HEK293 (cell line): ENCODE measurements around the gene TRIM28.

ENCODE experiments used
- CTCF ChIA-PET: fragments of 350-600 bp; formaldehyde crosslinking; extraction: SDS; loops from one replicate; lab custom pipeline; 2021; ENCODE audit warnings: antibody characterized with exemption; lab: Yijun Ruan, JAX
- POLR2A ChIA-PET: fragments of 300-600 bp; formaldehyde crosslinking; extraction: SDS; loops from one replicate; lab custom pipeline; 2020; ENCODE audit warnings: antibody characterized with exemption, inconsistent platforms; lab: Yijun Ruan, JAX
- H3K27ac ChIP-seq: fragments of 200-500 bp; sonication (Bioruptor generic); 2 replicates; pipeline ENCODE4 v1.5.1; 2014; ENCODE audit warnings: low read depth, low read length, control low read depth, inconsistent platforms; ENCODE audit errors: extremely low read depth
- H3K36me3 ChIP-seq, 2 experiments: fragments of 200-500 bp in 1 of 2; sonication (Bioruptor generic) in 1 of 2; 1 replicate in 1 of 2; 2 replicates in 1 of 2; pipeline ENCODE4 v1.5.1; 2014 to 2017; ENCODE audit warnings: inconsistent platforms in 2 of 2, low read length in 2 of 2; ENCODE audit not compliant: control insufficient read depth in 2 of 2, insufficient read depth in 1 of 2
- H3K4me1 ChIP-seq: fragments of 200-500 bp; sonication (Bioruptor generic); 2 replicates; pipeline ENCODE4 v1.5.1; 2014; ENCODE audit warnings: mild to moderate bottlenecking, low read length, inconsistent platforms; ENCODE audit not compliant: control insufficient read depth, insufficient read depth
- H3K4me3 ChIP-seq: 2 replicates; pipeline ENCODE4 v1.5.1; 2011; ENCODE audit warnings: low read depth, mild to moderate bottlenecking, control low read depth, low read length, moderate library complexity
- H3K9me3 ChIP-seq: fragments of 200-500 bp; sonication (Bioruptor generic); 2 replicates; pipeline ENCODE4 v1.5.1; 2014; ENCODE audit warnings: low read depth, low read length, inconsistent platforms; ENCODE audit not compliant: control insufficient read depth, insufficient read depth
- PRDM1 ChIP-seq: fragments of 450-650 bp; formaldehyde crosslinking; IDR thresholded peaks from 2 replicates; pipeline ENCODE4; 2016; ENCODE audit warnings: missing biosample characterization, missing genetic modification characterization
- SALL2 ChIP-seq: fragments of 450-650 bp; formaldehyde crosslinking; IDR thresholded peaks from 2 replicates; pipeline ENCODE4 v1.5.0; 2017; ENCODE audit warnings: missing biosample characterization, mild to moderate bottlenecking, missing genetic modification characterization, borderline replicate concordance
- YY1 ChIP-seq: fragments of 450-650 bp; formaldehyde crosslinking; IDR thresholded peaks from 2 replicates; pipeline ENCODE4 v1.5.1; 2018; ENCODE audit warnings: missing biosample characterization, missing genetic modification characterization
- ZBTB6 ChIP-seq: fragments of 450-650 bp; formaldehyde crosslinking; IDR thresholded peaks from 2 replicates; pipeline ENCODE4 v1.5.1; 2017; ENCODE audit warnings: missing biosample characterization, missing genetic modification characterization
- ZBTB8A ChIP-seq: fragments of 450-650 bp; formaldehyde crosslinking; IDR thresholded peaks from 2 replicates; pipeline ENCODE4 v1.5.1; 2016; ENCODE audit warnings: missing biosample characterization, missing genetic modification characterization
- ZNF16 ChIP-seq: fragments of 450-650 bp; formaldehyde crosslinking; IDR thresholded peaks from 2 replicates; pipeline ENCODE4 v1.5.1; 2016; ENCODE audit warnings: low read depth, missing biosample characterization, missing genetic modification characterization
- ZNF174 ChIP-seq: fragments of 450-650 bp; formaldehyde crosslinking; IDR thresholded peaks from 2 replicates; pipeline ENCODE4 v1.5.0; 2017; ENCODE audit warnings: missing biosample characterization, mild to moderate bottlenecking, missing genetic modification characterization
- ZNF19 ChIP-seq: fragments of 450-650 bp; formaldehyde crosslinking; IDR thresholded peaks from 2 replicates; pipeline ENCODE4; 2016; ENCODE audit warnings: missing biosample characterization, missing genetic modification characterization, low read depth
- ZNF24 ChIP-seq: fragments of 450-650 bp; formaldehyde crosslinking; IDR thresholded peaks from 2 replicates; pipeline ENCODE4 v1.5.1; 2016; ENCODE audit warnings: missing biosample characterization, missing genetic modification characterization
- ZNF274 ChIP-seq, 2 experiments: fragments of 200-500 bp in 1 of 2; fragments of 450-650 bp in 1 of 2; sonication (Bioruptor generic) in 1 of 2; formaldehyde crosslinking in 1 of 2; IDR thresholded peaks; 2 replicates each; pipeline versions ENCODE4 v1.5.1 to v1.6.1; 2014 to 2016; ENCODE audit warnings: borderline replicate concordance in 1 of 2, inconsistent platforms in 1 of 2, low read length in 1 of 2, missing biosample characterization in 1 of 2, missing genetic modification characterization in 1 of 2
- ZNF280C ChIP-seq: fragments of 450-650 bp; formaldehyde crosslinking; IDR thresholded peaks from 2 replicates; pipeline ENCODE4 v1.5.1; 2016; ENCODE audit warnings: missing biosample characterization, missing genetic modification characterization
- ZNF416 ChIP-seq: fragments of 450-650 bp; formaldehyde crosslinking; IDR thresholded peaks from 2 replicates; pipeline ENCODE4 v1.5.1; 2016; ENCODE audit warnings: missing biosample characterization, missing genetic modification characterization
- ZNF510 ChIP-seq: fragments of 450-650 bp; formaldehyde crosslinking; IDR thresholded peaks from 2 replicates; pipeline ENCODE4 v1.5.1; 2018; ENCODE audit warnings: mild to moderate bottlenecking, missing genetic modification characterization, missing biosample characterization; ENCODE audit not compliant: insufficient replicate concordance
- ZNF629 ChIP-seq: fragments of 450-650 bp; formaldehyde crosslinking; IDR thresholded peaks from 2 replicates; pipeline ENCODE4 v1.5.1; 2017; ENCODE audit warnings: missing biosample characterization, missing genetic modification characterization
- ZNF776 ChIP-seq: fragments of 450-650 bp; formaldehyde crosslinking; IDR thresholded peaks from 2 replicates; pipeline ENCODE4 v1.5.0; 2017; ENCODE audit warnings: missing biosample characterization, missing genetic modification characterization, borderline replicate concordance
- ZNF777 ChIP-seq: fragments of 450-650 bp; formaldehyde crosslinking; IDR thresholded peaks from 2 replicates; pipeline ENCODE4 v1.5.1; 2017; ENCODE audit warnings: missing biosample characterization, missing genetic modification characterization, borderline replicate concordance
- ZSCAN23 ChIP-seq: fragments of 450-650 bp; formaldehyde crosslinking; IDR thresholded peaks from 2 replicates; pipeline ENCODE4 v1.5.1; 2016; ENCODE audit warnings: missing biosample characterization, missing genetic modification characterization
- TF ChIP-seq, protein P1 (sequence below): fragments of 450-650 bp; formaldehyde crosslinking; conservative IDR thresholded peaks from 2 replicates; pipeline ENCODE4 v1.5.1; 2016; ENCODE audit warnings: low read depth, missing biosample characterization, missing genetic modification characterization
- TF ChIP-seq, protein P2 (sequence below): fragments of 450-650 bp; formaldehyde crosslinking; IDR thresholded peaks from 2 replicates; pipeline ENCODE4 v1.5.1; 2016; ENCODE audit warnings: missing biosample characterization, missing genetic modification characterization
- TF ChIP-seq, protein P3 (sequence below): fragments of 450-650 bp; formaldehyde crosslinking; IDR thresholded peaks from 2 replicates; pipeline ENCODE4 v1.5.1; 2016; ENCODE audit warnings: missing biosample characterization, missing genetic modification characterization

The TRIM28 gene

GRCh38 chr19:58550362-58551122 is 6.7 kb downstream of the TRIM28 start:
- TF ChIP-seq, protein P1, sequence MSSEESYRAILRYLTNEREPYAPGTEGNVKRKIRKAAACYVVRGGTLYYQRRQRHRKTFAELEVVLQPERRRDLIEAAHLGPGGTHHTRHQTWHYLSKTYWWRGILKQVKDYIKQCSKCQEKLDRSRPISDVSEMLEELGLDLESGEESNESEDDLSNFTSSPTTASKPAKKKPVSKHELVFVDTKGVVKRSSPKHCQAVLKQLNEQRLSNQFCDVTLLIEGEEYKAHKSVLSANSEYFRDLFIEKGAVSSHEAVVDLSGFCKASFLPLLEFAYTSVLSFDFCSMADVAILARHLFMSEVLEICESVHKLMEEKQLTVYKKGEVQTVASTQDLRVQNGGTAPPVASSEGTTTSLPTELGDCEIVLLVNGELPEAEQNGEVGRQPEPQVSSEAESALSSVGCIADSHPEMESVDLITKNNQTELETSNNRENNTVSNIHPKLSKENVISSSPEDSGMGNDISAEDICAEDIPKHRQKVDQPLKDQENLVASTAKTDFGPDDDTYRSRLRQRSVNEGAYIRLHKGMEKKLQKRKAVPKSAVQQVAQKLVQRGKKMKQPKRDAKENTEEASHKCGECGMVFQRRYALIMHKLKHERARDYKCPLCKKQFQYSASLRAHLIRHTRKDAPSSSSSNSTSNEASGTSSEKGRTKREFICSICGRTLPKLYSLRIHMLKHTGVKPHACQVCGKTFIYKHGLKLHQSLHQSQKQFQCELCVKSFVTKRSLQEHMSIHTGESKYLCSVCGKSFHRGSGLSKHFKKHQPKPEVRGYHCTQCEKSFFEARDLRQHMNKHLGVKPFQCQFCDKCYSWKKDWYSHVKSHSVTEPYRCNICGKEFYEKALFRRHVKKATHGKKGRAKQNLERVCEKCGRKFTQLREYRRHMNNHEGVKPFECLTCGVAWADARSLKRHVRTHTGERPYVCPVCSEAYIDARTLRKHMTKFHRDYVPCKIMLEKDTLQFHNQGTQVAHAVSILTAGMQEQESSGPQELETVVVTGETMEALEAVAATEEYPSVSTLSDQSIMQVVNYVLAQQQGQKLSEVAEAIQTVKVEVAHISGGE (tag by site-specific recombination), result no peak
- TF ChIP-seq ZBTB8A (tag by site-specific recombination) (no peak), SALL2 (tag by site-specific recombination) (no peak), ZNF629 (tag by site-specific recombination) (no peak), ZNF24 (tag by site-specific recombination) (no peak), ZNF174 (tag by site-specific recombination) (no peak), ZNF274 (IDR thresholded peaks at IDR 0.05; ENCODE audit: low read length) (no peak), ZNF274 (tag by site-specific recombination; IDR thresholded peaks at IDR 0.05; ENCODE audit: borderline replicate concordance) (no peak), PRDM1 (tag by site-specific recombination) (no peak), ZNF776 (no peak)
- TF ChIP-seq, protein P2, sequence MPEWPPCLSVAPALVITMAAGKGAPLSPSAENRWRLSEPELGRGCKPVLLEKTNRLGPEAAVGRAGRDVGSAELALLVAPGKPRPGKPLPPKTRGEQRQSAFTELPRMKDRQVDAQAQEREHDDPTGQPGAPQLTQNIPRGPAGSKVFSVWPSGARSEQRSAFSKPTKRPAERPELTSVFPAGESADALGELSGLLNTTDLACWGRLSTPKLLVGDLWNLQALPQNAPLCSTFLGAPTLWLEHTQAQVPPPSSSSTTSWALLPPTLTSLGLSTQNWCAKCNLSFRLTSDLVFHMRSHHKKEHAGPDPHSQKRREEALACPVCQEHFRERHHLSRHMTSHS (tag by site-specific recombination), result no peak
- peaks cover 40 to 86% of the 10 kb centered on the region in 2 experiments for H3K36me3 ChIP-seq

GRCh38 chr19:58551123-58551497 is 7.2 kb downstream of the TRIM28 start:
- ChIA-PET POLR2A (interaction anchor here (0.7 to 3.8 kb wide), 3 partner anchors 11 to 143 kb away, joined by 3 to 16 read pairs (median 7); partner anchors contain the start of genes ZBTB45 and ZNF584), CTCF (no interaction called here)
- H3K4me1 ChIP-seq, result peaks cover 16% of the 10 kb centered on the region
- H3K27ac ChIP-seq, result no peak overlapping the region
- H3K9me3 ChIP-seq, result no peaks in the 10 kb centered on the region
- no peak overlapping the region for H3K4me3 ChIP-seq
- peaks cover 36 to 86% of the 10 kb centered on the region in 2 experiments for H3K36me3 ChIP-seq
- no peak for TF ChIP-seq ZNF16 (tag by site-specific recombination)
- TF ChIP-seq ZNF777 (tag by site-specific recombination), result no peak
- TF ChIP-seq ZNF280C (tag by site-specific recombination), result no peak
- TF ChIP-seq ZBTB6 (tag by site-specific recombination), result no peak
- TF ChIP-seq YY1 (tag by site-specific recombination), result no peak
- TF ChIP-seq ZSCAN23 (tag by site-specific recombination), result no peak
- TF ChIP-seq ZNF19, result no peak
- no peak for TF ChIP-seq ZNF416 (tag by site-specific recombination)
- TF ChIP-seq ZNF510 (tag by site-specific recombination), result no peak
- TF ChIP-seq, protein P3, sequence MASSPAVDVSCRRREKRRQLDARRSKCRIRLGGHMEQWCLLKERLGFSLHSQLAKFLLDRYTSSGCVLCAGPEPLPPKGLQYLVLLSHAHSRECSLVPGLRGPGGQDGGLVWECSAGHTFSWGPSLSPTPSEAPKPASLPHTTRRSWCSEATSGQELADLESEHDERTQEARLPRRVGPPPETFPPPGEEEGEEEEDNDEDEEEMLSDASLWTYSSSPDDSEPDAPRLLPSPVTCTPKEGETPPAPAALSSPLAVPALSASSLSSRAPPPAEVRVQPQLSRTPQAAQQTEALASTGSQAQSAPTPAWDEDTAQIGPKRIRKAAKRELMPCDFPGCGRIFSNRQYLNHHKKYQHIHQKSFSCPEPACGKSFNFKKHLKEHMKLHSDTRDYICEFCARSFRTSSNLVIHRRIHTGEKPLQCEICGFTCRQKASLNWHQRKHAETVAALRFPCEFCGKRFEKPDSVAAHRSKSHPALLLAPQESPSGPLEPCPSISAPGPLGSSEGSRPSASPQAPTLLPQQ, result no peak

More at GRCh38 chr19:58550362-58551122, 6.7 kb downstream of the TRIM28 start:
- Histone ChIP-seq H3K9me3 (no peaks in the 10 kb centered on the region), H3K4me1 (peaks cover 18% of the 10 kb centered on the region), H3K4me3 (no peak overlapping the region), H3K27ac (no peak overlapping the region)
- ChIA-PET CTCF (no interaction called here), POLR2A (interaction anchor here (1.8 to 3.8 kb wide), 3 partner anchors 11 to 31 kb away, joined by 4 to 16 read pairs (median 7); partner anchors contain the start of gene ZBTB45)
